ENCODE results near the gene MND1. TPM values are rescaled to one million over a fixed set of nuclear protein-coding genes. Genes with fewer than 3 reads are reported as not detected.
A peak's percentile ranks its signal among the peaks of the same experiment; 100 is the strongest.

Gene MND1, protein sequence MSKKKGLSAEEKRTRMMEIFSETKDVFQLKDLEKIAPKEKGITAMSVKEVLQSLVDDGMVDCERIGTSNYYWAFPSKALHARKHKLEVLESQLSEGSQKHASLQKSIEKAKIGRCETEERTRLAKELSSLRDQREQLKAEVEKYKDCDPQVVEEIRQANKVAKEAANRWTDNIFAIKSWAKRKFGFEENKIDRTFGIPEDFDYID
- total RNA-seq = 9.1 and 9.7 TPM in 2 replicates
- long read RNA-seq, partial matches to known transcripts = 1 of 4 reads
- long read RNA-seq, other reads (novel, unspliced or antisense) = 1 of 4 reads

DNA sequence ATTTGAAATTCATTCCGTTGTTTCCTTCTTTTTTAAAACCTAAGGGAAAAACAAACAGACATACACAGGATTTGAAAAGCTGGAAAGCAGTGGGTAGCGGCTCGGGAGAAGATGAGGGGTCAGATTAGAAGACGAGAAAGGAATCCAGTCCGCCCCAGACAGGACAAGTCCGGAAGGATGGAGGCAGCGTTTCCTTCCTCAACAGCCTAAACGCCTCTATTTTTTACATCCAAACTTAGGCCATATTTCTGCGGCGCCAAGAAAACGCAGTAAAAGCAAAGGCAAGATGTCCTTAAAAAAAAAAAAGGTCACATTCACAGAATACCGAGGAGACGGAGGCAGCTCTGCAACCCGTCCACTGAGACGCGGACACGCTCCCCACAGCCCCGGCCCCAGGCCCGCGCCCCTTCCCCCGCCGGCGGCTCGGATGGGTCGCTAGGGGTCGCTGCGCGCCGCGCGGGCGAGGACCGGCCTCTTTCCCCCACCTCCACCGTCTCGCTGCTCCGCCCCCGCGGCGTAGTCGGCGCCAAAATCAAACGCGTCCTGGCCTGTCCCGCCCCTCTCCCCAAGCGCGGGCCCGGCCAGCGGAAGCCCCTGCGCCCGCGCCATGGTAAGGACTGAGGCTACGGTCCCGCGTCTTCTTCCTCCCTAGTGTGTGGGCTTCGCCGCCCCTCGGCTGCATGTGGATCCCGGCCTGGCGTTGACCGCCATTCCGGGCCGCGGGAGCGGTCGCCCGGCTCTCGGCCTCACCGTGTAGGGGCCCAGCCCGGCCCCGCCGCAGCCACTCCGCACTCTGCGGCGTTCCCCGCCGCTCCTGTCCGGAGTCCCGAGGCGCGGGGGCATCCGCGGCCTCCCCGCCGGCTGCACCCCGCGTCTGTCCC lies at the start of gene MND1:
MND1 (plus strand) TSS at position 558 of the 881 bp plus-strand sequence; CDS start at position 608, 50 bp downstream.
- TF ChIP-seq, protein P1, sequence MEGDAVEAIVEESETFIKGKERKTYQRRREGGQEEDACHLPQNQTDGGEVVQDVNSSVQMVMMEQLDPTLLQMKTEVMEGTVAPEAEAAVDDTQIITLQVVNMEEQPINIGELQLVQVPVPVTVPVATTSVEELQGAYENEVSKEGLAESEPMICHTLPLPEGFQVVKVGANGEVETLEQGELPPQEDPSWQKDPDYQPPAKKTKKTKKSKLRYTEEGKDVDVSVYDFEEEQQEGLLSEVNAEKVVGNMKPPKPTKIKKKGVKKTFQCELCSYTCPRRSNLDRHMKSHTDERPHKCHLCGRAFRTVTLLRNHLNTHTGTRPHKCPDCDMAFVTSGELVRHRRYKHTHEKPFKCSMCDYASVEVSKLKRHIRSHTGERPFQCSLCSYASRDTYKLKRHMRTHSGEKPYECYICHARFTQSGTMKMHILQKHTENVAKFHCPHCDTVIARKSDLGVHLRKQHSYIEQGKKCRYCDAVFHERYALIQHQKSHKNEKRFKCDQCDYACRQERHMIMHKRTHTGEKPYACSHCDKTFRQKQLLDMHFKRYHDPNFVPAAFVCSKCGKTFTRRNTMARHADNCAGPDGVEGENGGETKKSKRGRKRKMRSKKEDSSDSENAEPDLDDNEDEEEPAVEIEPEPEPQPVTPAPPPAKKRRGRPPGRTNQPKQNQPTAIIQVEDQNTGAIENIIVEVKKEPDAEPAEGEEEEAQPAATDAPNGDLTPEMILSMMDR (IDR thresholded peaks at IDR 0.05; ENCODE audit: unreplicated experiment) = peak; percentile 96
- H3K4me1 Mint-ChIP-seq (ENCODE audit: low read depth) = peaks cover 23% of the 10 kb centered on the region
- H3K9me3 Mint-ChIP-seq (ENCODE audit: low read depth) = no peaks in the 10 kb centered on the region
- peaks cover 12% of the 10 kb centered on the region for H3K27me3 Mint-ChIP-seq
- peak within 1 kb of the TSS; percentile 85 for H3K27ac Mint-ChIP-seq
- H3K4me3 Mint-ChIP-seq (ENCODE audit: low read depth) = peak within 1 kb of the TSS; percentile 79
- H3K36me3 Mint-ChIP-seq (ENCODE audit: insufficient read depth) = peaks cover 2% of the 10 kb centered on the region
- peak; percentile 94 for DNase-seq (ENCODE audit: low spot score, unreplicated experiment)

- Mint-ChIP-seq H3K27ac (peak overlapping the region; percentile 37), H3K9me3 (ENCODE audit: low read depth) (peaks cover 12% of the 10 kb centered on the region), H3K4me3 (ENCODE audit: low read depth) (no peak overlapping the region), H3K36me3 (ENCODE audit: insufficient read depth) (peaks cover 46% of the 10 kb centered on the region), H3K4me1 (ENCODE audit: low read depth) (peaks cover 1% of the 10 kb centered on the region), H3K27me3 (no peaks in the 10 kb centered on the region)
- TF ChIP-seq, protein P1 (IDR thresholded peaks at IDR 0.05; ENCODE audit: unreplicated experiment) = no peak
- no peak for DNase-seq (ENCODE audit: low spot score, unreplicated experiment)
Measured at GRCh38 chr4:153295131-153295755, 49.2 kb upstream of the MND1 start.

GRCh38 chr4:153296040-153296823 lies 48.3 kb upstream of the MND1 start:
- no peak for DNase-seq (ENCODE audit: low spot score, unreplicated experiment)
- TF ChIP-seq, protein P1 (IDR thresholded peaks at IDR 0.05; ENCODE audit: unreplicated experiment) = no peak
- Mint-ChIP-seq H3K27ac (peak overlapping the region; percentile 30), H3K9me3 (ENCODE audit: low read depth) (peaks cover 16% of the 10 kb centered on the region), H3K27me3 (no peaks in the 10 kb centered on the region), H3K4me1 (ENCODE audit: low read depth) (peaks cover 1% of the 10 kb centered on the region), H3K4me3 (ENCODE audit: low read depth) (no peak overlapping the region), H3K36me3 (ENCODE audit: insufficient read depth) (peaks cover 51% of the 10 kb centered on the region)

DNA sequence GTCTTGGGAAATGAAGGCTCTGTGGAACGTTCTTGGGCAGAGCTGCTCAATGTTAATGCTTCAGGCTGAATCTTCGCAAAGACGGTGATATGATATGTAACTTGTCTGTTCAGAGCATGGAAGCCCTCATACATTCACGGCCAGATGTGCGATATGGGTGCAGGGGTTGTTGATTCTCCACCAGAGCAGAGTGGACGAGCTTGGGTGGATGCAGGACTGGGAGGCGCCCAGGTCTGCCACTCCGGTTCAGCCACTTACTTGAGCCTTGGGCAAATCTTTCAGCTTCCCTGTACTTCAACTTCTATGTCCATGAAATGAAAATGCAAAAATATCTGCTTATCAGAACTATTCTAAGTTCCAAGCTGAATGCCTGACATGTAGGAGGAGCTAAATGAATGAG lies 47.4 kb upstream of the MND1 start:
- Mint-ChIP-seq H3K9me3 (ENCODE audit: low read depth) (peaks cover 25% of the 10 kb centered on the region), H3K4me1 (ENCODE audit: low read depth) (peaks cover 1% of the 10 kb centered on the region), H3K27ac (no peak overlapping the region), H3K27me3 (no peaks in the 10 kb centered on the region), H3K4me3 (ENCODE audit: low read depth) (no peak overlapping the region), H3K36me3 (ENCODE audit: insufficient read depth) (peaks cover 57% of the 10 kb centered on the region)
- TF ChIP-seq, protein P1 (IDR thresholded peaks at IDR 0.05; ENCODE audit: unreplicated experiment) = no peak
- no peak for DNase-seq (ENCODE audit: low spot score, unreplicated experiment)

Measured in progenitor cell of endocrine pancreas (in vitro differentiated cells).